NAMALWA (cell line): ENCODE data around the gene HELZ2.
"Not testable (repeated sequence)": the region's sequence is repeated elsewhere in the genome, so short reads cannot be mapped to it uniquely, and the experiment has no call there.

ENCODE experiments used
- DNase-seq: peaks from one replicate; pipeline ENCODE4 v3.0.0-alpha.2; 2015; ENCODE audit warnings: low spot score

Gene HELZ2

DNA sequence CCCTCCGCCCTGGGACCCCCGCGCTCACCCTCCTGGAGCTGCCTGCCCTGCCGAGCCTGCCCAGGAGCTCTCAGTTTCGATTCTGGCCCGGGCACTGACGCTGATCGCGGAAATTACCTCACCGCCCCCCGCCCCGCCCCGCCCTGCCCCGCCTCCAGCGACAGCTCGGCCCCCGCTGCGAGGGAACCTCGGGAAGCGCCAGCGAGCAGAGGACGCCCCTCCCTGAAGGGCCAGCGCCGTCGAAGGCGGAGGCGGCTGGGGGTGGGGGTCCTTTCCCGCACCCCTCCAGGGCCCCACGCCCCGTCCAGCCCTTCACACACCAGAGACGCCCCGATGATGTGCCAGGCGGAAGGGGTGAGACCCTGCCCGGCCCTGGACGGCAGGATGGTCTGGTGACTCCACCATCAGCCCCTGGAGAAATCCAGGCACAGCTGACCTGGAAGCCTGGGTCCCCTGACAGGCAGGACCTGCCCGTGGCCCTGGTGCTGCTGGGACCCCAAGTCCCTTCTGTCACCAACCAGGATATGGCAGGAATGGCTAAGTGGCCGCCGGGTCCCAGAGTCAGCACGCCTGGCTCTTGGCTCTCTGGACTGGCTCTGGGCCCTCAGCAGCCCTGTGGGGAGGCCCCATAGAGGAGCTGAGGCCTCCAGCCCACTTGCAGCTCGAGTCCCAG lies at the start of gene HELZ2:
HELZ2 (minus strand) TSS at position 84 of the 673 bp plus-strand sequence. CDS start 1,854 bp downstream, outside the sequence.
- DNase-seq = peak; percentile 71

- DNase-seq = no peak
Observed at GRCh38 chr20:63622732-63623131, 48.7 kb upstream of the HELZ2 start.

- DNase-seq = no peak
Observed at GRCh38 chr20:63622096-63622495, 48.1 kb upstream of the HELZ2 start.

DNA sequence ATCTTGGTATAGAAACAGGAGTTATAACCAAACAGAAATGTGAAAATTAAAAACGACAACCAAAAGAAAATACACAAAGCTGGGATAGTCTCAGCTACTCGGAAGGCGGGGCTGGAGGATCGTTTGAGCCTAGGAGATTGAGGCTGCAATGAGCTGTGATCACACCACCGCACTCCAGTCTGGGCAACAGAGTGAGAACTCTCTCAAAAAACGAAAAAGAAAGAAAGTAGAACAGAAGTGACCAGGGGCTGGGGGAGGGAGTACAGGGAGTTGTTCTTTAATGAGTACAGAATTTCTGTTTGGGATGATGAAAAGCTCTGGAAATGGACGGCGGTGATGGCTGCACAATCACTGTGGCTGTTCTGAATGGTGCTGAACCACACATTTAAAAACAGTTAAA lies 47.0 kb upstream of the HELZ2 start:
- DNase-seq = no peak

DNA sequence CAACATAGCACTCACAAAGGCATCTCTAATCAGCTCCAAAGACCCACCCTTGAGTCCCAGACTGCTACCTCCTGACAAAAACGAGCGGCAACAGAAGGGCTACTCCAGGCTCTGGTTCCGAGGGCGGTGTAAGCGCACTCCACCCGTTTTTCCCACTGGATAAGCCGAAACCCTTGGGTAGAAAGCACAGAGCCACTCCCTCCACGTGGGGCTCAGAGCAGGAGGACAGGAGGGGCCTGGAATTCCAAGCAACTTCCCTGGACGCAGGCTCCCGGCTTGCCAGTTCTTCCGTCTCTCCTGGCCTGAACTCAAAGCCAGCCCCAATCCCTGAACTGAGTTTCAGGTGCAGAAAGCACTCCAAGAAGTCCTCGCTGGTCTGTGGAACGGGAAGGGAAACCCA lies 45.5 kb upstream of the HELZ2 start:
- no peak for DNase-seq

- DNase-seq = no peak
Observed at GRCh38 chr20:63619086-63619485, 45.0 kb upstream of the HELZ2 start.

GRCh38 chr20:63618291-63618980 lies 44.4 kb upstream of the HELZ2 start:
- DNase-seq = no peak

DNA sequence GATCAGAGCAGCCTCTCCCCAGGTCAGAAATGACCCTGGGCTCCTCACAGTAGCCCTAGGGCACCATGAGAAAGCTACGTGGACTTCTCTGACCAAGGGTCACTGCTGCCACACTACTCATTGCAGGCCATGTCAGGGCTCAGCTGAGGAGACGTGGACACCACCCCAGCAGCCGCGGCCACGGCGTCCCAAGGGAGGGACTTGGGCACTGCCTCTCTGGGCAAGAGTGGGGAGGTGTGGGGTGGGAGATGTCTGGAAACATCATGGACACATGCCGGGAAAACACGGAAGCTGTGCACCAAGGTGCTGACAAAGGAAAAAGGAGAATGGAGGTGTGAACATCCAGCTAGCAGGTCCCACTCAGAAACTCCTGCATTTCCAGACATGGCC lies 43.8 kb upstream of the HELZ2 start:
- no peak for DNase-seq

DNA sequence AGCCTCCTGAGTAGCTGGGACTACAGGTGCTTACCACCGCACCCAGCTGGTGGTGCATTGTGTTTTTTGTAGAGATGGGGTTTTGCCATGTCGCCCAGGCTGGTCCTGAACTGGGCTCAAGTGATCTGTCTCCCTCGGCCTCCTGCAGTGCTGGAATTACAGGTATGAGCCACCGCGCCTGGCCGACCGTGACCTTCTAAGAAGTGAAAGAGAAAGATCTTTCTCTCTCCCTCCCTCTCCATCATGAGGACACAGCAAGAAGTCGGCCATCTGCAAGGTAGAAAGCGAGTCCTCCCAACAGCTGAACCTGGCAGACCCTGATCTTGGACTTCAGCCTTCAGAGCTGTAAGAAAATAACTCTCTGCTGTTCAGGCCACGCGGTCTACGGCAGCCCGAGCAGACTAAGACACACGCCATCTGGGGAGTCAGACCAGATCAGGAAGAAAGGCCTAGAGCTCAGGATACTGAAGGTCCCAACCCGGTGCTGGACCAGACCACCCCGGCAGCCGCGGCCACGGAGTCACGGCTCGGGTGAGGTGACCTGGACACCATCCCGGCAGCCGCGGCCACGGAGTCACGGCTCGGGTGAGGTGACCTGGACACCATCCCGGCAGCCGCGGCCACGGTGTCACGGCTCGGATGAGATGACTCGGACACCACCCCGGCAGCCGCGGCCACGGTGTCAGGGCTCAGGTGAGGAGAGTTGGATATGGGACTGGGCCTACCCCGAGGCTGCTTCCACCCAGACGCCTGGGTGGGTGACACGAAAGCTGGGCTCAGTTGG lies 43.2 kb upstream of the HELZ2 start:
- no peak for DNase-seq

DNA sequence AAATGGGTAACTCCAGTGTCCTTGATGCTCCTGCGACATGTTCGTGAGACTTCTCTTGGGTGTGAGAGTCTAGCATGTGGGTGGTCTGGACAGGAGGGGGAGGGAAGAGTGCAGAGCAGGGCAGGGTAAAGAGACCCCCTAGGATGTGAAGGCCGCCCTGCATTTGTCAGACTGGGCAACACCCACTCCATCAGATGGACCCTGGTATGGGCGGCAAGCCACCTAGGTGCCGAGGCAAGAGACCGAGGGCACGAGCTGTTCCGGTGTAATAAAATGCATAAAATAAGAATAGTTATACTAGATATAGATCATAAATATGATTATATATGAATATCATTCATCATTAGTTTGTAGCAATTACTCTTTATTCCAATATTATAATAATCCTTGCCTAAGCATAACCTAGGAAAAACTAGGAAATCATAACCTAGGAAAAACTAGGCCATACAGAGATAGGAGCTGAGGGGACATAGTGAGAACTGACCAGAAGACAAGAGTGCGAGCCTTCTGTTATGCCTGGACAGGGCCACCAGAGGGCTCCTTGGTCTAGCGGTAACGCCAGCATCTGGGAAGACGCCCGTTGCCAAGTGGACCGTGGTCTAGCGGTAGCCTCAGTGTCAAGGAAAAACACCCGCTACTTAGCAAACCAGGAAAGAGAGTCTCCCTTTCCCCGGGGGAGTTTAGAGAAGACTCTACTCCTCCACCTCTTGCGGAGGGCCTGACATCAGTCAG lies 40.0 kb upstream of the HELZ2 start:
- DNase-seq = not testable (repeated sequence)

DNA sequence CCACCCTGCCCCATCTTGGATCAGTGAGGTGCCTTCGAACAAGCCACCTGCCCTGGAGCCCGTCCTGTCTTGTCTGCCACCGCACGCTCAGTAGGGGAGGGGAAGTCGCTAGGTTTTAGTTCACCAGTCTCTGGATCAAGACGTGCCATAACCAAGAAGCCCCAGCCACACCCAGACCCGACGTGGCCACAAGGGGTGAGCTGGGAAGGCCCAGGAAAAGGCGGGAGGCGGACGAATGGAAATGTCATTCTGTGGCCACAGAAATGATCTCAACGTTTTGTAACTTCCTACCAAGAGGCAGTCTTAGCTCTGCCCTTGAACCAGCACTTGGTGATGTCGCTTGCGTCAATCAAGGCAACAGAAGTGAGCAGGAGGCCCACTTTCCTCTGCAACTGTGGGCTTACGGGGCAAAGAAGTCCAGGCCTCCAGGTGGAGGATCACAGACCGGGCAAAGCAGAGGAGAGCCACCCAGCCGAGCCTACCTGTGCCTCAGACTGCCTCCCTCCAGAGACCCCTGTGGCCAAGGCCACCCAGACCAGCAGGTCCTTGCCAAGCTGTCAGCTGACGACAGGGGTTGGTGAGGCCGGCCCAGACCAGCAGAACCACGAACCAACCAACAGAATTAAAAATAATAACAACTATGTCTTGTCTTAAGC lies 38.4 kb upstream of the HELZ2 start:
- no peak for DNase-seq

DNA sequence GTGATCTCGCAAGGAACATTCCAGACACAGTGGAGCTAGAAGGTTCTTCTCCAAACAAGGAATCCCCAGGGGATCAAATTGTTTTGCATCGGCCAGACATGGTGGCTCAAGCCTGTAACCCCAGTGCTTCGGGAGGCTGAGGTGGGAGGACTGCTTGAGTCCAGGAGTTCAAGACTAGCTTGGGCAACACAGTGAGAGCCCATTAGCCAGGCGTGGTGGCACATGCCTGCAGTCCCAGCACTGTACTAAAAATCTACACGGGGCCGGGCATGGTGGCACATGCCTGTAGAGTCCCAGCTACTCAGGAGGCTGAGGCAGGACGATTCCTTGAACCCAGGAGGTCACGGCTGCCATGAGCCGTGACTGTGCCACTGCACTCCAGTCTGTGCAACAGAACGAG lies 37.6 kb upstream of the HELZ2 start:
- no peak for DNase-seq

- DNase-seq = no peak
Observed at GRCh38 chr20:63610581-63611435, 36.8 kb upstream of the HELZ2 start.

DNA sequence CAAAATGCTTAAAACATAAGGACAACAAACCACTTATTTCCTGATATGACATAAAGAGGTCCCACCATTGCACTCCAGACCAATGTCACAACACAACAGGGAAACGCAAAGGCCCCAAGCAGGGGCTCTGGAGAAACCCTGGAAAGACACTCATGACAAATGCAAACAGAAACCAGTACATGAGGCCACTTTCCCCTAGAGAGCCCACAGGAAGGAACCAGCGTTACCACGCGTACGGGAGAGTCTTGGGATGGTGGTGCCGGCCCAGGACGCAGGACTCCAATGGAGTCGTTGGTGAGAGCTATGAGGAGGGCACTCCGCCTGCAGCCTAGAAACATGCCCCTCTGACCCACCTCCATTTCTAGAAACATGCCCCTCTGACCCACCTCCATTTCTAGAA lies 32.6 kb upstream of the HELZ2 start:
- DNase-seq = no peak

GRCh38 chr20:63602321-63602720 lies 28.3 kb upstream of the HELZ2 start:
- DNase-seq = no peak

DNA sequence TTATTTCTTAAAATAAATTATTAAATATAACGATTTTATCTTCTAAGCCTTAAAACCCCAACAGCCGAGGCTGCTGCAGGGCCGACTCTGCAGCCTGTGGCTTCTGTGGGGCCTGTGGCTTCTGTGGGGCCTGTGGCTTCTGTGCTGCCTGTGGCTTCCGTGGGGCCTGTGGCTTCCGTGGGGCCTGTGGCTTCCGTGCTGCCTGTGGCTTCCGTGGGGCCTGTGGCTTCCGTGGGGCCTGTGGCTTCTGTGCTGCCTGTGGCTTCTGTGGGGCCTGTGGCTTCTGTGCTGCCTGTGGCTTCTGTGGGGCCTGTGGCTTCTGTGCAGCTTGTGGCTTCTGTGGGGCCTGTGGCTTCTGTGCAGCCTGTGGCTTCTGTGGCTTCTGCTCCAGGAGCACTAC lies 27.6 kb upstream of the HELZ2 start:
- DNase-seq = not testable (repeated sequence)

GRCh38 chr20:63599396-63600050 lies 25.5 kb upstream of the HELZ2 start:
- no peak for DNase-seq

GRCh38 chr20:63598479-63599395 lies 24.7 kb upstream of the HELZ2 start:
- DNase-seq = no peak
